GF-D8 (cell line): ENCODE data around the gene FHIT.

Experiments used
- DNase-seq: peaks from one replicate; lab custom pipeline; 2025; lab: John Stamatoyannopoulos, UW

The FHIT gene

DNA sequence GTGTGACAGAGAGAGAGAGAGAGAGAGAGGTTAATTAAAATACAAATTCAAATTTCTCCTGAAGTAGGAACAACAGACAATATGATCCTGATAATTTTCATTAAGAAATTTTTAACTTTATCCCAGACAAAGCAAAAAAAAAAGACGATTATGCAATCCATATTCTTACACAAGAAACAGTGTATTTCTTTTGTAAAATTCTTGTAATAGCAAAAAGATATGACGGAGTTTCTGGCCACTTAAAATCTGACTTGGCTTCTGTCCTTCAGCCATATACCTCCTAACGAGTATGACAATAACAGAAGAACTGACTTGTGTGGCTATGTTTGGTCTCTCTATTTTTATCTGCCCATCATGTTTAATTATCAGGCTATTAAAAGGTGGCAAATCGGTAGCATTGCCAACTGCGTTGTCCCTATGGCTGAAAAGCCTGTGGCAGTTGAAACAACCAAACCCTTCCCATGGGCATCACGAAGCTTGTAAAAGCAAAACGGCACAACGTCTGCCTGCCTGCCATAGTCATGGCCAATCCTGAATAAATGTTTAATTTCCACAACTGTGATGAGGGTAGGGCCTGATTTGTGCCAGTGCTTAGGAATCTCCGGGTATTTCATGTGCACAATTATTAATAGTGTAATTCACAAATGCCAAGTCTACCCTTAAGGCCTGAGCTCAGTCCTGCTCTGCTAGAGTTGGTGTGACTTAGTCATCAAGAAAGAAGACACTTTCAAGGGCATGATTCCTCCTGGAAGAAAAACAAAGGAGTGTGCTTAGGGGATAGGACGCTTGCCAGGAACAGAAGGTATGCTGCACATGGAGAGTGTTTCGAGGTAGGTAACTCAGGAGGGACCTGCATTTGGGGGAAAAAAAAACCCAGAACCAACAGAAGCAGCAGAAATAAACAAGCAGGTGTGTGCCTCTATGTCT lies 1090.2 kb downstream of the FHIT start:
- DNase-seq: no peak

DNA sequence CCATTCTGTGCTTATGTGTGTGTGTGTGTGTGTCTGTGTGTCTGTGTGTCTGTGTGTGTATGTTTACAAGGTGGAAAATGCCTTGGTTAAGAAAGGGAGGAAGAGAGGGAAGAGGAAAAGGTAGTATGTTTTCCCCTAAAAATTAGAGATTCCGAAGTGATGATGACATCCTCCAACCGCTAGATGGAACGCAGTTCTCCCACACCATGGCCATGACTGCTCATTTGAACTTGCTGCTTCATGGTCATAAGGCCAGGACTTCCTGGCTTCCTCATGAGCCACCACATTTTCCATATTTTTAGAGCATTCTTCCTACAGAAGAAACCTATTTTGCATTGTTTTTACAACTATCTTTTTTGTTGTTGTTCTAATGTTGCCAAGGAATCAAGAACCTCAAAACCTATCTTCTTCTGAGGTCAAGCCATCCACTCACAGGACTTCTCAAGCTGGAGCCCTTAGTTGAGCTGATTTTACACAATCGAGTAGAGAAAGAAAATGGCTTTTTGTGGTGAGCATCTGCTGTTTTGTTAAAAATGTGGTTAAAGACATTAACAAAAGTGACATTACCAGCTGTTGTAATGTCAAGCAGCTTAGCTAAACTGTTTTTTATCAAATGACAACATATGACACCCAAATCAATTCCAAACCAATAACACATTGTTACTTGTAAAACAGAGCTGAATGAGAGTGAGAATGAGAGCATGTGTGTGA lies 1091.0 kb downstream of the FHIT start:
- DNase-seq: no peak

DNA sequence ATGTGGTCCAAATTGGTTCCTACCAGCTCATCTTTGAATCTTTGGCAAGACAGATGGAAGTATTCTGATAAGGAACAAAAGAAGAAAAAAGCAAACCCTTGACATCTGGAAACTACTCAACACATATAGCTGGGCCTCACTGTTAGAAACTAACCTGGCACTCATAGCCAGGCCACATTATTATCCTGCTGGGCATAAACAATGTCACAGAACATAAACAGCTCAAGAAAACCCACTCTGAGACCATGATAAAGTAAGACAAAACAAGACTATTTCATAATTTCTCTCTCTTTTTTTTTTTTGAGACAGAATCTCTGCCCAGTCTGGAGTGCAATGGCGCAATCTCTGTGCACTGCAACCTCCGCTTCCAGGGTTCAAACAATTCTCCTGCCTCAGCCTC lies 1093.2 kb downstream of the FHIT start:
- DNase-seq: no peak

DNA sequence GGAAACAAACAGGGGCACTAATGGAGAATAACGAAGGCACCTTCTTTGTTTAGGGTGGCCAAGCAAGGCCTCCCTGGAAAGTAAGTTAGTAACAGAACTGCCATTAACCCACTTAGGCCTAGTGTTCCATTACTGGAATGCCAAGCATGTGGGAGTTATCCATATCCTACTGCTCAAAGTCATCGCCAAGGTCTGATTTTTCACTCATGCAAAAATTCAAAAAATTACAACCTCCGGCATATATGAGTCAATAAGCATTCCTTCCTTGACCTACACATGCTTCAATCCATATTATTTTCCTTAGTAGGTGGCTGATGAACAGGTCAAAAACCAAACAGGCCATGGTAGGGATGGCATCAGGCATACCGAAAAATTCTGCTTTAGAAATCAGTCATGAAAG lies 1097.2 kb downstream of the FHIT start:
- no peak for DNase-seq

DNA sequence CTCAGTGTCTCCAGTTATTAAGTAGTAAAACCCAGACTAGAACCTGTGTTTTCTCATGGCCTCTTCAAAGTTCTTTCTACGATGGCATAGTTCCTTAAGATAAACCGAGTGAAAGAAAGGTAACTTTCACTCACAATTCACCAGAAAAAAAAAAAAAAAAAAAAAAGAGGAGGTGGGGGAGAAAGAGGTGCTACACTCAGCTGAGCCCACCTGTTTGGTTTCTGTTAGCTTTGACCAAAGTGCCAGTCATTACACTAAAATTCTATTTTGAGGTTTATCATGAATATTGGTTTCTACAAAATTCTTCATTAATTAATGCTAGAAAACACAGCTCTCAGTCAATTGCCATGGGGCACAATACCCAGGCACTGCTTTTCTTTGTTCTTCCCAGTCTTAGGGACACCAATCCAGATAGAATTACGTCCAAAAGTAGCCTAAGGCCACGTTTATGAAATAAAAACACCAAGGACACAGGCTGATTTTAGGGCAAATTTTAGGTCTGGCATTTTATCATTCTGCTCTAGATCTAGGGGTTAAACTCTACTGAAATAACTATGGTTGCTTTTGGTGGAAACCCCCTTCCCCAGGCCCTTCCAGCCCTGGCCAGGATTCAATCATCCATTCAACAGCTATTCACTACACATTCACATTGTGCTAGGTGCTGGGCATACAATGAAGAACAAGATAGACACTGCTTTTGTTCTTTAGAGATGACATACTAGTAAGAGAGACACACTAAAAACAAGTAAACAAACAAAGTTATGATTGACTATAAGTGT lies 1097.8 kb downstream of the FHIT start:
- DNase-seq: no peak

DNA sequence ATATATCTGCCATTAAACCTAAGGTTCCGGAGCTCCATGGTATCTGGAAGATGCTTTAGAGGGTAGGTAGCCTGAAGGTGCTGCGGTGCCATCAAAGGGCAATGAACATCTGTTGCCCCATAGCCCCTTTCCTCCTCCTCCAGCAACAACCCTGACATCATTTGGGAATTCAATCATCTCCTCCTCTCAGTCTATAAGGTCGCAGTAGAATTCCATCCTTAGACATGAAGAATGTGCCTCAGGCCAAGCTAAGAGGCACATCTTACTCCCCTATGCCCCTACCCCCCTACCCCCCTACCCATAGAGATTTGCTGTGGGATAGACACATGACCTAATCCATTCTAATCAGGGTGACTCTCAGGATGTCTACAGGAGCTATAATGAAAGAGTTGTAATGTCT lies 1101.8 kb downstream of the FHIT start:
- DNase-seq: no peak

DNA sequence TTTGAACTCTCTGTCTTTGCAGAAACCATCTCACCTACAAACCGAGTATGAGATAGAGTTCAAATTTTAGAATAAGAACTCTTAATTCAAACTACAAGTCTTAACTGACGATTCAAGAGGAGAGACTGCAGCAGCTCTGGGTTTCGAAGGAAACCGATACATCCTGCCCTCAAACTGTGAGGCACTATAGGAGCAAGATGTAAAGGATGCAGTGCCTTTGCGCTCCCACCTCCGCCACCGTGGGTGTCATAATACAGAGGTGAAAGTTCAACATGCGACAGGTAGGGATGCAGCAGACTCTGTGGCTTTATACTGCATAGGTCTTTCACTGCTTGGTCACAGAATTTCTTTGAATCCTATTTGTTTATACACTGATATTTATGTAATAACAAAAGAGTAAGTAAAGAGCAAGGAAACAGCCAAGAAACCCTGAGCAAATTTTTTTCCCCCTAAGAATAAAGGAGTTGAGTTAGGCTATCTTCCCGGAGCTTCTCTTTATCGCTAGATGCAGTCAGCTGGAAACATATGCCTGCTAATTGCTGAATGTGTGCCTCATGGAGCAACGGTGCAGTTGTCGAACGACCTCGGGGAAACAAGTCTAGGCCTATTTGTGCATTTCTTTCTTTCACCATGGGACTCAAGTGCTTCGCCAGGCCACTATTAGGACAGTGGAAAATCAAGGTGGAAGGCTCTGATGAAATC lies 1103.9 kb downstream of the FHIT start:
- DNase-seq: no peak

DNA sequence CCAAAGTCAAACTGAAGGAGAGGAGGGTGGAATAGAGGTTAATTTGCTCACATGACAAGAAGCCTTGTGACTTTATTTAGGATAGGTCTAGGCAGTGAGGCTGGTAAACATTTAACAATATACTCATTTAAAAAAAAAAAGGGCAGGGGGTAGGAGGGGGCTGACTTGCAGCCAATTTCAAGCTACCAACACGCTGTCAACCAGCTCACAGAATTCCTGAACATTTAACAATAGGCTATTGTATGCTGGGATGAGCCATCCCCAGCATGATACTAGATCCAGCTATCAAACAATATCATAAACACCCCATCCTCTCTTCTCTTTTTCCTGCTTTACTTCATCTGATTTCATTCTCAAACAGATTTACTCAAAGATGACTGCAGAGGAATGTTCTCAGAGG lies 1105.1 kb downstream of the FHIT start:
- no peak for DNase-seq

DNA sequence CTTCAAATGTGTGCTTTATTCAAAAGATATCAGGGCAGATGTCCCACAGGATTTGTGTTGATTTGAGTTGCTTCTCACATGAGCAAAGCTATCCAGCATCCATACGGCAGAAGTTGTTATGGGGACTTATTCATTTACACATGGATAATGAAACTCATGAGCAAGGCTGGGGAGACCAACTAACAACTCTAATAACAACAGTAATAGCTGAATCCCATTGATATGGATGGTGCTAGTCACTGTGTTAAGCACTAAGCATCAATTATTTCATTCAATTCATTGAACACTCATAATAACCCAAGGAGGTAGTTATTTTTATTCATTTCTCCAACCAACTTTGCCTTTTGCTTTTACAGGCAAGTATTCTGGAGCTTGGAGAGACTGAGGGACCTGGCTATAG lies 1107.2 kb downstream of the FHIT start:
- no peak for DNase-seq

DNA sequence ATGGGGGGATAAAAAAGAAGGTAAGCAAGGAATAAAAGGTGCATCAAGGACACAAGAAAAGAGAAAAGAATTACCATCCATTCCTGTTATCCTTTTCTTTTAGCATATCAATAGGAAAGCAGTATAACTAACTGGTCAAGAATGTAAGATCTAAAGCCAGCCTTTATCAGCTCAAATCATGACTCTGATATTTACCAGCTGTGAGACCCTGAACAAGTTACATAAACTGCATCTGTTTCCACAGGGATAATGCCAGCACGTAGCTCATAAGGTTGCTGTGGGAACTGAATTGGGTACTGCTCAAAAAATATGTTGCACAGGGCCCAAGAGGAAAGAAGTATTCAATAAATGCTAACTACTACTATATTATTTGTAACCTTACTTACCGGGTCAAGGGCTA lies 1109.2 kb downstream of the FHIT start:
- no peak for DNase-seq

DNA sequence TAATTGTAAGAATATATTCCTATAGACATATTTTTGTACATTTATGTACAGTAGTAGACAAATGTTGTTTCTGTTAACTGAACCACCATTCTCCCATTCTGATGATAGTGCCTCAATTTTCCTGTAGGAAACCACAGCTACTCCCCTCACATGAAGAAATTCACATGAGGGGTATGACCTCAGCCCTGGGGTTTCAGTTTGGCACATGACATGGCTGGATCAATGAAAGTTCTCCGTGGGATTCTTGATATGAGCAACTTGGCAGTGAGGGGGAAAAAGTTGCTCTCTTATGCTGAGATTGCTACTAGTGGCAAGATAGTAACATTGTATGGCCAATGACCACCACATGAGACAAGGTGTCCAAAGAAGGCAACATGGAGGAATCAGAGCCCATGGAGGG lies 1111.1 kb downstream of the FHIT start:
- DNase-seq: no peak

DNA sequence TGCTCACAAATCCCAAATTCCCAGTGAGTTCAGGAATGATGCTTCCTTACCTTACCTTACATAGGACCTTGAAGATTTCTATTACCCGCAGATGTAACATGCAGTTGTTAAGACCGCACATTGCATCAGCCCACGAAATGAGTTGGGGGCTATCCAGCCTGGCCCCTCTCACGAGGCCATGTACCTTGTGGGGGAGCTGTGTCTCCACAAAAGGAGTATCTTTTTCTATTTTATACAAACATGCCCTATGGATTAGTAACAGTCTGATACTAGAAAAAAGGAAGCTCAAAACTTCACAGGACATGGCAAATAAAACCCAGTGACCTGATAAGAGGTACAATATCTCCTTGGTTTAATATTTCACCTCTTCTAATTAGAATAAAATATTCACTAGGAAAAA lies 1114.7 kb downstream of the FHIT start:
- DNase-seq: no peak

DNA sequence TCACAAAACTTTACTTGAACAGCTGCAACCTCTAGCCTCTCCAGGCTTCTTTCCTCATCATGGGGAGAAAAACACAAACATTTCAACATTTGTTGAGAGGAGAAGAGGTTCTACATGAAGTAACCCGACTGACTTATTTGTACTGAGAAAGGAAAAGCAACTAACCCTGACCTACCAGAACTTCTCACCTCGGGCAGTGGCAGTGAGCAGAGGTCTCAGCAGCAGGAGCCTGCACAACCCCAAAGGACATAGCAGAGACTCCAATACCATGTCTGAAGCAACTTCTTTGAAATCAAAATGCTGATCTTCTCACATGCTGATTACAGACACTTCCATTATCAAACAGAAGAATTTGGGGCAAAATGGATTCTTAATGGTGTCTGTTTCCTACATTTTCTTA lies 1115.8 kb downstream of the FHIT start:
- DNase-seq: no peak

DNA sequence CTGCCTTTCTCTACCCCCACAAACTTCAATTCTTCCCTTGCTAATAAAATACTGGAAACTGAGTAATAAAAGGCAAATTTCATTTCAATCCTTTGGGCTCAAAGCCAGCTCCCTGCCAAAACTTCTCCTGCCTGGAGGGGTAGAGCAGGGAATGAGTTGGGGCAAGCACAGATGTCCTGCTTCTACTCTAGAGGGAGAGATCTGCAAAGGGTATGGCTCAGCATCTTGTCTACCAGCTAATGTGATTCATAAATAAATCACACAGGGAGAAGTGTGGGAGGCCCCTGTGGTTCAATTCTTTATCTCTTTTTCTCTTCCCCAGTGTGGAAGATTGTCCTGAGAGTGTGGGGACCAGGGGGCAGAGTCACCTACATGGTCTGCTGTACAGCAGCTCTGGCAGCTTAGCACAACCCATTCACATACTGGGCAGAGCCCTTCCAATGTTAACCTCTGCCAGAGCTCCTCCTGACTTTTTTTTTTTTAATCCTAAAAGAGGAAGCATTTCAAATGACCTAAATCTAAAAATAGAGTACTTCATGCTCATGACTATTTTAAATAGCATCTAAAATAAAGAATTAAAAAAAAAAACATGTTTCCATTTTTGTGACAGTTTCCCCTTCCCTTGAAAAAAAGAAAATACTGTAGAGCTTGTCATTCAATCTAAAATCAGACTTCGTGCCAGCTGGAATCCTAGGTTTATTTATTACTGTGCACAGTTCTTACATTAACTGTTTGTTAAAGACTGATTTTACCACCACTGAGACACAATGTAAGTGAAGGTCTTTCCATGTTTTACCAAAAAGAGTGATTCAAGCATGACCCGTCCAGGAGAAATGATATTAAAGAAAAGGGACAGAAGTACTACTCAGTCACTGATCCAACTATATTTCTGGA lies 1117.7 kb downstream of the FHIT start:
- DNase-seq: no peak

DNA sequence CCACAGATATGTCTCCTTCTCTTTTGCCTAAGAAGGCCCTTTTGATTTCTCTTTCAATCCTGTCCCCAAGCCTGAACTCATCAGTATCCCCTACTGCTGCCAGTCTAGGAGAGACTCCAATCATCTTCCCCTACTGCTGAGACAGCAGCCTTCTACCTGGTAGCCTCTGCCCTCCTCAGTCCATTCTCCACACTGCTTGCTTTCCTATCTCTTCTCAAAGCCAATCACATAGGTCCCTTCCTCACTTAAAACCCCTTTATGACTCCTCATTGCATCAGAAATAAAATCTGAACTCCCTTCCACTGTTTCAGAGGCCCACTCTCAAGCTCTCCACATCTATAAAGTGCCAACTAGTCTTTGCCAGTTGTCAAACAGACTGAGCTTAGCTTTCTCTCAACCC lies 1119.6 kb downstream of the FHIT start:
- DNase-seq: no peak

DNA sequence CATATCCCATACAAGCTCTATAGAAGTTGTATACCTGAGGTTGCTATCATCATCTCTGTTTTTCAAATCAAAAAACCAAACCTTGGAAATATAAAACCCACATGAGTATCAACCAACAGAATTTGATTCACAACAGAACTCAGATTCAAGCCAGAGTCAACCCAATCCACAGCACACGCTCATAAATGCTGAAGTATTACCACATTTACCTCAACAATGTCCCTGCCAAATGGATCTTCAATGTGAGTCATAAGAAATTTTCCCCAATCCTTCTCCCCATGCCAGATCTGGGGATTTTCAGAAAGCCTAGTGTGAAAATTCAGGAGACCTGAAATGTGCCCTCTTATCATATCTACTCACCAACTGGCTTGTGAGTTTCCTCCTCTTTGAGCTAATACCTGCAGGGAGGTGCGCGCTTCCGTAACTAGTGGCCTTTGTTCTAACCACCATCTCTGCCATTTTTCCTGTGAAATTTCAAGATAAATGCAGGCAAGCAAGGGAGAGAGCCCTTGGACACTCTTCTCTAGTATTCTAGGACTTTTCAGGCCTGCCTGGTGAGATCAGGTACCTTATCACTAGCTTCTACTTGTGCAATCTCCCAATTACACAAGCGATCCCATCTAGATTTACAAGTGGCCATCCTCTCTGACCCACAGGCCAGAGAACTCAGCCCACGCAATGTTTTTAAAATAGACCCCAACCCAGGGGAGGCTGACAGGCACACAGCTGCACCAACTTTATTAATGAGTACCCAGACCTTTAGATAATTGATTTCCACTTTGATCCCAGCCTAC lies 1124.5 kb downstream of the FHIT start:
- no peak for DNase-seq

DNA sequence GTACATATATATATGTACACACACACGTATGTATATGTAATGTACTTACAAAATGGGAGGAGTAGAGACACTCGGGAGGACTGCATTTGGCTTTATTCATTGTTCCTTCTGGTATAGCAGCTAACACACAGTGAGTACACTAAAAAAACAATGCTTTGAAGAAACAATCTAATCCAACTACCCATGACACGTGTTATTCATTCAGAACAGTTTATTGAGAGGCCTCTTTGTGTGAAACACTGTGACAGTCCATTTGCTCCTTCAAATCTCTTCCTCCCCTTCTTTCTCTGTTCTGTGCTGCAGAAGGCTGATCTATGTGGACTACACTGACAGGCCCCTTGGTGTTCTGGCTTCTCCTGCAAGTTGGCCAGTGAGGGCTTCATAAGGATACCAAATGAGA lies 1125.6 kb downstream of the FHIT start:
- DNase-seq: no peak

DNA sequence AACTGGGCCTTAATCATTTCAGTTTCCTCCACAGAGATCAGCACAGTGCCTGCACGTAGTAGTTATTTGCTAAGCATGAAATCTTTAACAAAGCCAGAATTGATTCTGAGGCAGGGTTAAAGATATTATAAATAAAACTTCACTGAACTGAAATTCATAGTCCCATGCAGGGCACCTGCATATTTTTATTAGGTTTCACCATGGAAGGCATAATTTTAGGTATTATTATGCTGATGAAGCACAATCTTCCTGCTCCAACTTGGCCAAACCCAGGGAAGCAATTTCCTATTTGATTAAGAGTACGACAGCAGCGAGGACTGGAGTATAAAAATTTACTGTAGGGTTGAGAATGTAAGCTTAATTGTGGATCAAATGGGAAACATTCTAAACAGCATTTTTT lies 1131.0 kb downstream of the FHIT start:
- no peak for DNase-seq

DNA sequence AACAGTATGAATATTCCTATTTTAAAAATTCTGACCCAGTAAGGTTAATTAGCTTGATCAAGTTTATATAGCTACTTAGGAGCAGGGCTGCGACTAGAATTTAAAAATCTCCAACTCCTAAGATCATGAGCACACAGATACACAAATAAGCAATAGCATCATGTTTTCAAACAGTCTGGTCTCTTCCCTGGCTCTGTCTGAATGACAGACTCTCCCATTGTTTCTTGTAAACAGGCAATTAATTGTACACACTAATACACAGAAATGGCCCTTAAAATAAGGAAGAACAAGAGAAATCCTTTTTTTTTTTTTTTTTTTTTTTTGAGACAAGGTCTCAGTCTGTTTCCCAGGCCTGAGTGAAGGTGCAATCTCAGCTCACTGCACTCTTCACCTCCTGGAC lies 1137.1 kb downstream of the FHIT start:
- DNase-seq: no peak

DNA sequence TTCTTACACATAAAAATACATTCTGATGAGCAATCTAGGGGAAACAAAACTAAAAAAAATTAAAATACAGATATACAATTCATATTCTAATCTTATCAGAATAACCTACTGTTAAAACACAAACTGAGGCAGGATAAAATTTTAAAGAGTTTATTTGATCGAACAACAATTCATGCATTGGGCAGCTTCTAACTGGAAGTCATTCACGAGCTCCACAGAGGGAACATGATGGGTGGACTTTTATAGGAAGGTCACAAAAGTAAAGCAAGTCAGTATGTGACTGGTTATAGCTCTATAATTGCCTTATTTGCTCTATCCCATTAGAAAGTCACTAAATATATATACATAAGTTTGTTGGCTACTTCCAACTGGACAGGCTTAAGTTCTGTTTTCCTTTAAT lies 1144.0 kb downstream of the FHIT start:
- DNase-seq: no peak
